SH-SY5Y (cell line): Measurements from ENCODE around the gene ZIK1.

Source experiments
- GATA2 ChIP-seq: IDR thresholded peaks from 2 replicates; pipeline ENCODE4 v1.6.1; 2011; ENCODE audit warnings: mild to moderate bottlenecking, low read depth, low read length
- GATA3 ChIP-seq: IDR thresholded peaks from 2 replicates; pipeline ENCODE4 v1.6.1; 2011; ENCODE audit warnings: low read depth, mild to moderate bottlenecking, low read length, moderate library complexity

- no peak for TF ChIP-seq GATA2
- no peak for TF ChIP-seq GATA3
Observed at GRCh38 chr19:57620673-57621348, 36.9 kb downstream of the ZIK1 start.
